Left cardiac atrium (tissue), 4 donors: ENCODE results near the gene KLHL2. TPM values are rescaled to one million over a fixed set of nuclear protein-coding genes. Genes with fewer than 3 reads are reported as not detected.
"Not testable (repeated sequence)": the region's sequence is repeated elsewhere in the genome, so short reads cannot be mapped to it uniquely, and the experiment has no call there.

Experiments
- ATAC-seq, 2 donors: fragments of 200-7000 bp; cut with Tn5 transposase; one replicate each; pipeline ENCODE4 v1.9.1; 2020; ENCODE audit warnings: mild to moderate bottlenecking in 2 of 2, moderate library complexity in 2 of 2
- DNase-seq: peaks from one replicate; pipeline ENCODE4 v3.0.0-alpha.2; 2020
- intact Hi-C, 2 donors: fragments of 100-400 bp; cut with DNase I; formaldehyde crosslinking; loops; one replicate each; pipeline versions ENCODE4 v1.14.1 to v1.15.1; 2022 to 2023
- total RNA-seq, 2 donors: library from RNA; stranded (reverse); fragmentation: NEBNext Ultra II Directional; extraction: Animal tissue kit (Norgen Biotek cat#: 25700); gene quantifications; one replicate each; pipeline ENCODE4 v1.2.1, GENCODE V29; 2021
- donor health status: DM: no; HTN: yes; CAD: no.
- donor health status: DM: no; HTN: yes; CAD: no; lungs with severe emphysema.
- donor health status: DM: yes; HTN: yes; CAD: no.
- donor health status: Dilated cardiomyopathy.

KLHL2 gene
- total RNA-seq, 2 donors from 2014 or later: 11.0 to 14.3 TPM

- intact Hi-C loops, DNase-seq, ATAC-seq: not testable (repeated sequence)
Measured at GRCh38 chr4:165262306-165262705, 54.9 kb downstream of the KLHL2 start.

- DNase-seq, intact Hi-C loops, ATAC-seq: not testable (repeated sequence)
Measured at GRCh38 chr4:165263466-165263865, 56.1 kb downstream of the KLHL2 start.

- intact Hi-C loops, DNase-seq, ATAC-seq: not testable (repeated sequence)
Measured at GRCh38 chr4:165269931-165270330, 62.6 kb downstream of the KLHL2 start.

- ATAC-seq, DNase-seq, intact Hi-C loops: not testable (repeated sequence)
Measured at GRCh38 chr4:165273443-165273842, 66.1 kb downstream of the KLHL2 start.

- DNase-seq, ATAC-seq, intact Hi-C loops: not testable (repeated sequence)
Measured at GRCh38 chr4:165275357-165275756, 68.0 kb downstream of the KLHL2 start.

- ATAC-seq, intact Hi-C loops, DNase-seq: not testable (repeated sequence)
Measured at GRCh38 chr4:165279531-165279930, 72.2 kb downstream of the KLHL2 start.

- intact Hi-C loops, DNase-seq, ATAC-seq: not testable (repeated sequence)
Measured at GRCh38 chr4:165284697-165285096, 77.3 kb downstream of the KLHL2 start.

GRCh38 chr4:165286619-165287340 lies 79.4 kb downstream of the KLHL2 start:
- intact Hi-C loops, DNase-seq, ATAC-seq: not testable (repeated sequence)

GRCh38 chr4:165288226-165288625 lies 80.9 kb downstream of the KLHL2 start:
- intact Hi-C loops: no loop called here
- DNase-seq: no peak
- no peak for ATAC-seq

GRCh38 chr4:165288639-165289422 lies 81.5 kb downstream of the KLHL2 start:
- intact Hi-C loops: no loop called here
- peak; percentile 27 to 91 for ATAC-seq
- DNase-seq: no peak

- ATAC-seq: no peak
- no peak for DNase-seq
- intact Hi-C loops: no loop called here
Measured at GRCh38 chr4:165289423-165289785, 82.0 kb downstream of the KLHL2 start.

- no peak for ATAC-seq
- DNase-seq: no peak
- intact Hi-C loops: no loop called here
Measured at GRCh38 chr4:165293061-165293460, 85.7 kb downstream of the KLHL2 start.

- no peak for DNase-seq
- intact Hi-C loops: no loop called here
- ATAC-seq: no peak
Measured at GRCh38 chr4:165293927-165294649, 86.7 kb downstream of the KLHL2 start.

GRCh38 chr4:165294907-165295306 lies 87.5 kb downstream of the KLHL2 start:
- ATAC-seq (no peak), DNase-seq (no peak)

GRCh38 chr4:165297626-165298025 lies 90.3 kb downstream of the KLHL2 start:
- intact Hi-C loops: no loop called here
- DNase-seq: no peak
- ATAC-seq: no peak

More at GRCh38 chr4:165294907-165295306, 87.5 kb downstream of the KLHL2 start:
- intact Hi-C loops: no loop called here

GRCh38 chr4:165299399-165300060 lies 92.2 kb downstream of the KLHL2 start:
- DNase-seq: no peak
- peak in 1 of 2 donors; percentile 44 for ATAC-seq
- intact Hi-C loops: no loop called here

- DNase-seq (no peak), ATAC-seq (peak in 1 of 2 donors; percentile 24)
- intact Hi-C loops: no loop called here
Measured at GRCh38 chr4:165301833-165302232, 94.5 kb downstream of the KLHL2 start.

GRCh38 chr4:165302658-165303057 lies 95.3 kb downstream of the KLHL2 start:
- ATAC-seq (no peak), DNase-seq (no peak)
- intact Hi-C loops: no loop called here

- DNase-seq (no peak), ATAC-seq (no peak)
- intact Hi-C loops: no loop called here
Measured at GRCh38 chr4:165308166-165308565, 100.8 kb downstream of the KLHL2 start.
